Cardiac muscle cell (in vitro differentiated cells and primary cell): Measurements from ENCODE around the gene CPED1. TPM values are rescaled to one million over a fixed set of nuclear protein-coding genes. Genes with fewer than 3 reads are reported as not detected.
A peak's percentile ranks its signal among the peaks of the same experiment; 100 is the strongest.

Source experiments
- DNase-seq, 2 donors: peaks; one replicate each; pipeline versions ENCODE4 v3.0.0 to v3.0.0-alpha.2; 2010 to 2017; ENCODE audit warnings: low read depth in 1 of 2, low spot score in 1 of 2
- H3K27ac ChIP-seq: fragments of 200-600 bp; sonication (generic); 2 replicates; pipeline ENCODE4 v1.5.1; 2016
- H3K27me3 ChIP-seq: fragments of 200-600 bp; sonication (generic); 2 replicates; pipeline ENCODE4 v1.6.0; 2016; ENCODE audit warnings: control low read depth
- H3K36me3 ChIP-seq: fragments of 200-600 bp; sonication (generic); 2 replicates; pipeline ENCODE4 v1.5.1; 2016; ENCODE audit warnings: control low read depth
- H3K4me1 ChIP-seq: fragments of 200-600 bp; sonication (generic); 2 replicates; pipeline ENCODE4 v1.8.1; 2017; ENCODE audit warnings: low read depth, mild to moderate bottlenecking, mixed run types
- H3K4me3 ChIP-seq: fragments of 200-600 bp; sonication (generic); 2 replicates; pipeline ENCODE4 v1.5.1; 2016; ENCODE audit warnings: mild to moderate bottlenecking
- H3K9me3 ChIP-seq: fragments of 200-600 bp; sonication (generic); 2 replicates; pipeline ENCODE4 v1.5.1; 2017; ENCODE audit warnings: low read depth, mild to moderate bottlenecking, control low read depth
- polyA plus RNA-seq: library from polyadenylated mRNA; unstranded; fragments of >200 nt; fragmentation: Nextera tagmentation; extraction: Ambion mirVana; gene quantifications from 2 replicates; pipeline ENCODE4 v1.2.1, GENCODE V29; 2016
- total RNA-seq: library from RNA; depleted of rRNA; stranded (reverse); fragments of >200 nt; gene quantifications from 2 replicates; pipeline ENCODE4 v1.2.3, GENCODE V29; 2016
- TF ChIP-seq, protein P1 (sequence below): IDR thresholded peaks from 2 replicates; pipeline ENCODE4 v1.5.1; 2012; ENCODE audit warnings: low read depth, mild to moderate bottlenecking, low read length

CPED1 gene
- total and polyA plus RNA-seq, 2 experiments from 2014 or later: 0.67 to 3.2 TPM

- no peak for DNase-seq
- H3K9me3 ChIP-seq: no peaks in the 10 kb centered on the region
- no peaks in the 10 kb centered on the region for H3K36me3 ChIP-seq
- H3K27ac ChIP-seq: no peak overlapping the region
- H3K4me1 ChIP-seq: no peaks in the 10 kb centered on the region
- H3K4me3 ChIP-seq: no peak overlapping the region
- no peaks in the 10 kb centered on the region for H3K27me3 ChIP-seq
- TF ChIP-seq, protein P1, sequence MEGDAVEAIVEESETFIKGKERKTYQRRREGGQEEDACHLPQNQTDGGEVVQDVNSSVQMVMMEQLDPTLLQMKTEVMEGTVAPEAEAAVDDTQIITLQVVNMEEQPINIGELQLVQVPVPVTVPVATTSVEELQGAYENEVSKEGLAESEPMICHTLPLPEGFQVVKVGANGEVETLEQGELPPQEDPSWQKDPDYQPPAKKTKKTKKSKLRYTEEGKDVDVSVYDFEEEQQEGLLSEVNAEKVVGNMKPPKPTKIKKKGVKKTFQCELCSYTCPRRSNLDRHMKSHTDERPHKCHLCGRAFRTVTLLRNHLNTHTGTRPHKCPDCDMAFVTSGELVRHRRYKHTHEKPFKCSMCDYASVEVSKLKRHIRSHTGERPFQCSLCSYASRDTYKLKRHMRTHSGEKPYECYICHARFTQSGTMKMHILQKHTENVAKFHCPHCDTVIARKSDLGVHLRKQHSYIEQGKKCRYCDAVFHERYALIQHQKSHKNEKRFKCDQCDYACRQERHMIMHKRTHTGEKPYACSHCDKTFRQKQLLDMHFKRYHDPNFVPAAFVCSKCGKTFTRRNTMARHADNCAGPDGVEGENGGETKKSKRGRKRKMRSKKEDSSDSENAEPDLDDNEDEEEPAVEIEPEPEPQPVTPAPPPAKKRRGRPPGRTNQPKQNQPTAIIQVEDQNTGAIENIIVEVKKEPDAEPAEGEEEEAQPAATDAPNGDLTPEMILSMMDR: no peak
These were observed 315.7 kb downstream of the CPED1 start for GRCh38 chr7:121304102-121304658.

DNA sequence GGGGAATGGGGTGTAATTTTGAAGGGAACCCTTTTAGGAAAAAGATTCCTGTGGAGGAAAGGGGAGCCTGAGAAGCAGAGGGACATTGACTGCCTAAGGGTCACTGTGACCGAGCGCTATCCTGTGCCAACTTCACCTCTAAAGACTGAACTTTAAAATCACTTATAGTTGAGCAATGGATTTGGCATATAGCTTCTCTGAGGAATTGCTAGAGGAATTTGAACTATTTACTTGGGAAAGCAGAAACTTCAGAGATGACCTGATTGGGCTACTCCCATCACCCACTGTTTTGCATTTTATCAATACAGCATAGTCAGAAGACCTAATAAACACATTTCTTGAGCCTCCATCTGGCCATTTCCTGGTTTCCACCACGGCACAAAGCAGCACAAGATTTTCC is 316.6 kb downstream of the CPED1 start:
- TF ChIP-seq, protein P1: no peak
- Histone ChIP-seq H3K4me3 (no peak overlapping the region), H3K27me3 (no peaks in the 10 kb centered on the region), H3K27ac (no peak overlapping the region), H3K4me1 (no peaks in the 10 kb centered on the region), H3K36me3 (no peaks in the 10 kb centered on the region), H3K9me3 (no peaks in the 10 kb centered on the region)
- DNase-seq: peak in 1 of 2 donors; percentile 26

DNA sequence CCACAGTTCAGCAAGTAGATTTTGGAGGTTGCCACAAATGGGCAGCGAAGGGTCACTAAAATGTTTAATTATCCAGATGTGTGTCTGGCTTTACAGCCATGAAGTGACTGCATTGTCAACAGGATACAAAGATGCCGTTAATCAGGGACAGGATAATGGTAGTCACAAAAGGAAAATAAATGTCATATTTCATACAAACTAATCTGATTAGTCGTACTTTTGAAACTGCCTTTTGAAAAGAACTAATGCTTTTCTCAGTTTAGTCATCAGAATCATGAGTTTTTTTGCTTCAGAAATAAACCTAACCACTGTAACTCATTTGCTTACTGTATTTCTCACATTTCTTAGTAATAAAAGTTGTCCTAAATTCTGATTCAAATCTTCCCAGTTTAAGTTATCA is 318.1 kb downstream of the CPED1 start:
- H3K4me3 ChIP-seq: no peak overlapping the region
- H3K27ac ChIP-seq: no peak overlapping the region
- no peaks in the 10 kb centered on the region for H3K4me1 ChIP-seq
- H3K36me3 ChIP-seq: no peaks in the 10 kb centered on the region
- H3K9me3 ChIP-seq: no peaks in the 10 kb centered on the region
- TF ChIP-seq, protein P1: no peak
- no peak for DNase-seq
- no peaks in the 10 kb centered on the region for H3K27me3 ChIP-seq

DNA sequence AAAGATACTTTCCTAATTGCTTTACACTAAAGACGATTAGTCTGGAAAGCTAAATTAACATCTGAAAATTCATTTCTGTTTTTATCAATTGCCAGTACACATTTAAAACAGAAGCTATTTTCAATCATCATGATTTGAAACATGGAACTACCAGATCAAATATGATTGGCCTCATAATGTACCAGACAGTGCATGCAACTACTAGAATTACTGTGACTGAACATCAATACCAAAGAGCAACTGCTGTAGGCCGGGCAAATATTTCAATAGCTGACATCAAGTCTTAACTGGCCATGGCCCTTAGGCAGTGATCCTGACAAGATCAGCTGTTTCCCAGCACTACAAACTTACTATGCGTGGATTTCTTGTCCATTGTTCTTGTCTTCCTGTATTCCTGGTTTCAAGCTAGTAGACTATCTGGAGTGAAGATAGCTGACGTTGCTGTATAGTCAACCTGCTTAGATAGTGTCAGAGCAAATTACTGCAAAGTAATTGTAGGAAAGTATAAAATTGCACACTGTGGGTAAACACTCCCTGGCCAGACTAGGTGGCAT is 318.6 kb downstream of the CPED1 start:
- H3K9me3 ChIP-seq: no peaks in the 10 kb centered on the region
- H3K27me3 ChIP-seq: no peaks in the 10 kb centered on the region
- DNase-seq: no peak
- no peak overlapping the region for H3K27ac ChIP-seq
- H3K4me1 ChIP-seq: no peaks in the 10 kb centered on the region
- no peaks in the 10 kb centered on the region for H3K36me3 ChIP-seq
- no peak overlapping the region for H3K4me3 ChIP-seq
- TF ChIP-seq, protein P1: no peak

- Histone ChIP-seq H3K36me3 (no peaks in the 10 kb centered on the region), H3K4me1 (no peaks in the 10 kb centered on the region), H3K9me3 (no peaks in the 10 kb centered on the region), H3K4me3 (no peak overlapping the region), H3K27ac (no peak overlapping the region), H3K27me3 (no peaks in the 10 kb centered on the region)
- DNase-seq: no peak
- TF ChIP-seq, protein P1: no peak
These were observed 324.8 kb downstream of the CPED1 start for GRCh38 chr7:121313220-121313792.
